Activated T-cell treated with anti-CD3 and anti-CD28 coated beads, Interleukin-2, amount 50 U/mL, for 72 hours (primary cell): ENCODE data around the gene TBL1Y. TPM values are rescaled to one million over a fixed set of nuclear protein-coding genes. Genes with fewer than 3 reads are reported as not detected.
"Not testable (repeated sequence)": the region's sequence is repeated elsewhere in the genome, so short reads cannot be mapped to it uniquely, and the experiment has no call there.

Experiments
- ATAC-seq, 2 donors: fragments of 150-1000 bp; cut with Tn5 transposase; replicated peaks in 1 of 2; 2 replicates each; pipeline ENCODE4 v1.10.0; 2021; ENCODE audit warnings: moderate library complexity in 2 of 2, mild to moderate bottlenecking in 1 of 2
- DNase-seq, 2 donors: peaks; one replicate each; pipeline ENCODE4 v3.0.0; 2021 to 2022; ENCODE audit warnings: mixed read lengths in 1 of 2
- H3K27ac Mint-ChIP-seq: one replicate; pipeline ENCODE4 v1.8.0; 2022; ENCODE audit warnings: mild to moderate bottlenecking, moderate library complexity, mixed read lengths
- H3K27me3 Mint-ChIP-seq: one replicate; pipeline ENCODE4 v1.8.0; 2022; ENCODE audit warnings: low read depth, mixed read lengths
- H3K36me3 Mint-ChIP-seq, 2 donors: one replicate each; pipeline ENCODE4 v1.8.0; 2022; ENCODE audit warnings: mixed read lengths in 2 of 2, mild to moderate bottlenecking in 1 of 2; ENCODE audit not compliant: insufficient read depth in 2 of 2
- H3K4me1 Mint-ChIP-seq: one replicate; pipeline ENCODE4 v1.8.0; 2022; ENCODE audit warnings: low read depth, mixed read lengths
- H3K4me3 Mint-ChIP-seq, 2 donors: one replicate each; pipeline ENCODE4 v1.8.0; 2022; ENCODE audit warnings: mild to moderate bottlenecking in 2 of 2, mixed read lengths in 2 of 2, moderate library complexity in 2 of 2
- H3K9me3 Mint-ChIP-seq, 2 donors: one replicate each; pipeline ENCODE4 v1.8.0; 2022; ENCODE audit warnings: mixed read lengths in 2 of 2
- total RNA-seq, 2 donors: library from RNA; stranded (reverse); gene quantifications; one replicate each; pipeline ENCODE4 v1.2.3, GENCODE V29; 2022

TBL1Y gene
- total RNA-seq, 2 donors from 2014 or later, result not detected

GRCh38 chrY:7041983-7042382 is 131.5 kb downstream of the TBL1Y start:
- H3K9me3 Mint-ChIP-seq, result no peaks in the 10 kb centered on the region
- H3K27ac Mint-ChIP-seq, result no peak overlapping the region
- H3K36me3 Mint-ChIP-seq, result no peaks in the 10 kb centered on the region
- ATAC-seq (no peak), DNase-seq (no peak)
- no peaks in the 10 kb centered on the region for H3K4me1 Mint-ChIP-seq
- H3K27me3 Mint-ChIP-seq, result no peaks in the 10 kb centered on the region
- no peak overlapping the region for H3K4me3 Mint-ChIP-seq

GRCh38 chrY:7052461-7052860 is 142.0 kb downstream of the TBL1Y start:
- H3K4me3 Mint-ChIP-seq, H3K27me3 Mint-ChIP-seq, H3K27ac Mint-ChIP-seq, H3K9me3 Mint-ChIP-seq, H3K4me1 Mint-ChIP-seq, H3K36me3 Mint-ChIP-seq, DNase-seq, ATAC-seq: not testable (repeated sequence)

- ATAC-seq (no peak), DNase-seq (peak in 1 of 2 donors; percentile 0)
These were observed 146.4 kb downstream of the TBL1Y start for GRCh38 chrY:7056886-7057285.

GRCh38 chrY:7078725-7079124 is 168.2 kb downstream of the TBL1Y start:
- Mint-ChIP-seq H3K27me3 (no peaks in the 10 kb centered on the region), H3K27ac (no peak overlapping the region), H3K36me3 (no peaks in the 10 kb centered on the region), H3K9me3 (no peaks in the 10 kb centered on the region), H3K4me3 (no peak overlapping the region), H3K4me1 (no peaks in the 10 kb centered on the region)
- no peak for ATAC-seq
- DNase-seq, result no peak

More at GRCh38 chrY:7056886-7057285, 146.4 kb downstream of the TBL1Y start:
- Mint-ChIP-seq H3K27me3 (no peaks in the 10 kb centered on the region), H3K4me3 (no peak overlapping the region), H3K27ac (no peak overlapping the region), H3K9me3 (peaks cover 0 to 3% of the 10 kb centered on the region in 2 donors), H3K36me3 (peaks cover 0 to 2% of the 10 kb centered on the region in 2 donors), H3K4me1 (no peaks in the 10 kb centered on the region)

GRCh38 chrY:7080548-7080947 is 170.1 kb downstream of the TBL1Y start:
- not testable (repeated sequence) for H3K36me3 Mint-ChIP-seq, H3K4me1 Mint-ChIP-seq, ATAC-seq, H3K27ac Mint-ChIP-seq, DNase-seq, H3K27me3 Mint-ChIP-seq, H3K9me3 Mint-ChIP-seq, H3K4me3 Mint-ChIP-seq

GRCh38 chrY:7085606-7086005 is 175.1 kb downstream of the TBL1Y start:
- no peaks in the 10 kb centered on the region for H3K36me3 Mint-ChIP-seq
- no peaks in the 10 kb centered on the region for H3K9me3 Mint-ChIP-seq
- DNase-seq (peak in 1 of 2 donors; percentile 78), ATAC-seq (peak in 1 of 2 donors; percentile 81)
- H3K4me3 Mint-ChIP-seq, result no peak overlapping the region
- H3K4me1 Mint-ChIP-seq, result no peaks in the 10 kb centered on the region
- no peaks in the 10 kb centered on the region for H3K27me3 Mint-ChIP-seq
- peak overlapping the region; percentile 55 for H3K27ac Mint-ChIP-seq

- Mint-ChIP-seq H3K36me3 (no peaks in the 10 kb centered on the region), H3K4me3 (no peak overlapping the region), H3K27ac (no peak overlapping the region), H3K4me1 (no peaks in the 10 kb centered on the region), H3K9me3 (no peaks in the 10 kb centered on the region), H3K27me3 (no peaks in the 10 kb centered on the region)
- ATAC-seq (no peak), DNase-seq (no peak)
These were observed 182.3 kb downstream of the TBL1Y start for GRCh38 chrY:7092836-7093235.

GRCh38 chrY:7094365-7094764 is 183.9 kb downstream of the TBL1Y start:
- Mint-ChIP-seq H3K4me3 (no peak overlapping the region), H3K9me3 (no peaks in the 10 kb centered on the region), H3K27ac (no peak overlapping the region), H3K36me3 (no peaks in the 10 kb centered on the region), H3K4me1 (no peaks in the 10 kb centered on the region), H3K27me3 (no peaks in the 10 kb centered on the region)
- ATAC-seq (no peak), DNase-seq (no peak)

- H3K4me1 Mint-ChIP-seq, result no peaks in the 10 kb centered on the region
- H3K36me3 Mint-ChIP-seq, result no peaks in the 10 kb centered on the region
- no peak for ATAC-seq
- H3K27ac Mint-ChIP-seq, result no peak overlapping the region
- H3K4me3 Mint-ChIP-seq, result no peak overlapping the region
- no peaks in the 10 kb centered on the region for H3K9me3 Mint-ChIP-seq
- no peaks in the 10 kb centered on the region for H3K27me3 Mint-ChIP-seq
- DNase-seq, result no peak
These were observed 186.5 kb downstream of the TBL1Y start for GRCh38 chrY:7097021-7097420.

- H3K27me3 Mint-ChIP-seq, result no peaks in the 10 kb centered on the region
These were observed 189.2 kb downstream of the TBL1Y start for GRCh38 chrY:7099742-7100141.

GRCh38 chrY:7102680-7103079 is 192.2 kb downstream of the TBL1Y start:
- Mint-ChIP-seq H3K36me3 (no peaks in the 10 kb centered on the region), H3K4me3 (no peak overlapping the region), H3K27ac (no peak overlapping the region), H3K4me1 (no peaks in the 10 kb centered on the region), H3K27me3 (no peaks in the 10 kb centered on the region), H3K9me3 (no peaks in the 10 kb centered on the region)
- ATAC-seq, result no peak
- DNase-seq, result no peak

More at GRCh38 chrY:7099742-7100141, 189.2 kb downstream of the TBL1Y start:
- no peaks in the 10 kb centered on the region for H3K36me3 Mint-ChIP-seq
- no peaks in the 10 kb centered on the region for H3K9me3 Mint-ChIP-seq
- no peak for DNase-seq
- ATAC-seq, result no peak
- no peaks in the 10 kb centered on the region for H3K4me1 Mint-ChIP-seq
- H3K27ac Mint-ChIP-seq, result no peak overlapping the region
- no peak overlapping the region for H3K4me3 Mint-ChIP-seq

GRCh38 chrY:7107179-7107578 is 196.7 kb downstream of the TBL1Y start:
- DNase-seq (no peak), ATAC-seq (peak in 1 of 2 donors; percentile 45)
- Mint-ChIP-seq H3K4me1 (no peaks in the 10 kb centered on the region), H3K27ac (no peak overlapping the region), H3K36me3 (no peaks in the 10 kb centered on the region), H3K9me3 (no peaks in the 10 kb centered on the region), H3K27me3 (no peaks in the 10 kb centered on the region), H3K4me3 (peak overlapping the region in 1 of 2 donors; percentile 3)

GRCh38 chrY:7110086-7110485 is 199.6 kb downstream of the TBL1Y start:
- Mint-ChIP-seq H3K27me3 (no peaks in the 10 kb centered on the region), H3K4me3 (no peak overlapping the region), H3K9me3 (no peaks in the 10 kb centered on the region), H3K27ac (no peak overlapping the region), H3K4me1 (no peaks in the 10 kb centered on the region), H3K36me3 (no peaks in the 10 kb centered on the region)
- DNase-seq, result no peak
- ATAC-seq, result peak in 1 of 2 donors; percentile 21

GRCh38 chrY:7115871-7116270 is 205.4 kb downstream of the TBL1Y start:
- no peaks in the 10 kb centered on the region for H3K27me3 Mint-ChIP-seq
- H3K36me3 Mint-ChIP-seq, result no peaks in the 10 kb centered on the region
- DNase-seq (no peak), ATAC-seq (no peak)
- no peak overlapping the region for H3K4me3 Mint-ChIP-seq
- no peaks in the 10 kb centered on the region for H3K4me1 Mint-ChIP-seq
- peaks cover 0 to 3% of the 10 kb centered on the region in 2 donors for H3K9me3 Mint-ChIP-seq
- no peak overlapping the region for H3K27ac Mint-ChIP-seq
